DND-41 (cell line): ENCODE measurements around the gene NUBPL.
A peak's percentile ranks its signal among the peaks of the same experiment; 100 is the strongest.

ENCODE experiments used
- ATAC-seq: fragments of 200-7000 bp; cut with Tn5 transposase; 3 replicates; pipeline ENCODE4 v1.9.1; 2021; ENCODE audit warnings: low read depth; ENCODE audit not compliant: insufficient read depth
- DNase-seq: peaks from one replicate; pipeline ENCODE4 v3.0.0-alpha.2; 2020
- H2AFZ ChIP-seq: 2 replicates; pipeline ENCODE4 v1.6.0; 2012; ENCODE audit warnings: low read depth, low read length
- H3K27ac ChIP-seq: 2 replicates; pipeline ENCODE4 v1.5.1; 2012; ENCODE audit warnings: low read length, inconsistent platforms
- H3K27me3 ChIP-seq: fragments of 200-600 bp; sonication (generic); 2 replicates; pipeline ENCODE4 v1.6.0; 2012; ENCODE audit warnings: low read length, mild to moderate bottlenecking, inconsistent platforms; ENCODE audit not compliant: insufficient read depth, poor library complexity
- H3K36me3 ChIP-seq: 2 replicates; pipeline ENCODE4 v1.5.1; 2012; ENCODE audit warnings: low read length, inconsistent platforms; ENCODE audit not compliant: insufficient read depth
- H3K4me1 ChIP-seq: 2 replicates; pipeline ENCODE4 v1.5.1; 2012; ENCODE audit warnings: mild to moderate bottlenecking, low read length; ENCODE audit not compliant: insufficient read depth
- H3K4me2 ChIP-seq: 2 replicates; pipeline ENCODE4 v1.6.0; 2012; ENCODE audit warnings: mild to moderate bottlenecking, moderate library complexity, low read length, inconsistent platforms; ENCODE audit not compliant: insufficient read depth
- H3K4me3 ChIP-seq, 2 experiments: fragments of 200-600 bp in 1 of 2; shearing (Covaris generic) in 1 of 2; 2 replicates each; pipeline ENCODE4 v1.5.1; 2012 to 2016; ENCODE audit warnings: inconsistent platforms in 2 of 2, low read length in 2 of 2, mild to moderate bottlenecking in 2 of 2, low read depth in 1 of 2, moderate library complexity in 1 of 2
- H3K79me2 ChIP-seq: 2 replicates; pipeline ENCODE4 v1.6.0; 2012; ENCODE audit warnings: low read length, inconsistent platforms; ENCODE audit not compliant: insufficient read depth
- H3K9ac ChIP-seq: 2 replicates; pipeline ENCODE4 v1.6.0; 2012; ENCODE audit warnings: low read depth, mild to moderate bottlenecking, inconsistent platforms, low read length, moderate library complexity
- H3K9me3 ChIP-seq: 2 replicates; pipeline ENCODE4 v1.5.1; 2012; ENCODE audit warnings: low read length, moderate library complexity, mild to moderate bottlenecking, inconsistent platforms; ENCODE audit not compliant: insufficient read depth, severe bottlenecking
- H4K20me1 ChIP-seq: 2 replicates; pipeline ENCODE4 v1.6.0; 2012; ENCODE audit warnings: low read length; ENCODE audit not compliant: insufficient read depth
- CTCF ChIP-seq: IDR thresholded peaks from 2 replicates; pipeline ENCODE4 v1.5.1; 2012; ENCODE audit warnings: borderline replicate concordance, low read length, moderate library complexity, mild to moderate bottlenecking; ENCODE audit not compliant: poor library complexity, severe bottlenecking; ENCODE audit errors: extremely low read depth
- EZH2 ChIP-seq: IDR thresholded peaks from 3 replicates; pipeline ENCODE4 v1.6.1; 2012; ENCODE audit warnings: borderline replicate concordance, low read depth, mild to moderate bottlenecking, moderate library complexity, low read length, inconsistent platforms; ENCODE audit not compliant: severe bottlenecking

The NUBPL gene, protein sequence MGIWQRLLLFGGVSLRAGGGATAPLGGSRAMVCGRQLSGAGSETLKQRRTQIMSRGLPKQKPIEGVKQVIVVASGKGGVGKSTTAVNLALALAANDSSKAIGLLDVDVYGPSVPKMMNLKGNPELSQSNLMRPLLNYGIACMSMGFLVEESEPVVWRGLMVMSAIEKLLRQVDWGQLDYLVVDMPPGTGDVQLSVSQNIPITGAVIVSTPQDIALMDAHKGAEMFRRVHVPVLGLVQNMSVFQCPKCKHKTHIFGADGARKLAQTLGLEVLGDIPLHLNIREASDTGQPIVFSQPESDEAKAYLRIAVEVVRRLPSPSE

GRCh38 chr14:31561155-31561846 is at the start of gene NUBPL:
Gene NUBPL, plus strand, starts transcription at chr14:31561404. Its CDS starts 36 bp downstream, at chr14:31561440.
- no peaks in the 10 kb centered on the region for H3K9me3 ChIP-seq
- TF ChIP-seq EZH2 (no peak), CTCF (no peak)
- H3K9ac ChIP-seq: peak within 1 kb of the TSS; percentile 74
- H4K20me1 ChIP-seq: no peaks in the 10 kb centered on the region
- peak within 1 kb of the TSS; percentile 98 for H2AFZ ChIP-seq
- no peaks in the 10 kb centered on the region for H3K27me3 ChIP-seq
- peak within 1 kb of the TSS; percentile 84 for H3K4me2 ChIP-seq
- DNase-seq: peak; percentile 95
- no peaks in the 10 kb centered on the region for H3K36me3 ChIP-seq
- peak within 1 kb of the TSS; percentile 80 to 93 for H3K4me3 ChIP-seq
- peaks cover 31% of the 10 kb centered on the region for H3K4me1 ChIP-seq
- peak; percentile 92 for ATAC-seq
- peaks cover 6% of the 10 kb centered on the region; the same call in 1 of the 2 replicates for H3K79me2 ChIP-seq
- H3K27ac ChIP-seq: peak within 1 kb of the TSS; percentile 87

DNA sequence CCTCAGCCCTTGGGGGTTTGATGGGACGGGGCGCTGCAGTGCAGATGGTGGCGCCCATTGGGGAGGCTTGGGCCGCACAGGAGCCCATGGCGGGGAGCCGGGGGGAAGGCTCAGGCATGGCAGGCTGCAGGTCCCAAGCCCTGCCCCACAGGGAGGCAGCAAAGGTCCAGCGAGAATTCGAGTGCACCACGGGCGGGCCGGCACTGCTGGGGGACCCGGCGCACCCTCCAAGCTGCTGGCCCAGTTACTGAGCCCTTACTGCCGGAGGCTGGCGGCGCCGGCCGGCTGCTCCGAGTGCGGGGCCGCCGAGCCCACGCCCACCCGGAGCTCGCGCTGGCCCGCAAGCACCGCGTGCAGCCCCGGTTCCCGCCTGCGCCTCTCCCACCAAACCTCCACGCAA is 34.1 kb upstream of the NUBPL start:
- Histone ChIP-seq H3K9ac (no peak overlapping the region), H2AFZ (no peak overlapping the region), H3K79me2 (no peaks in the 10 kb centered on the region), H3K9me3 (no peaks in the 10 kb centered on the region), H3K4me2 (no peak overlapping the region), H3K4me1 (no peaks in the 10 kb centered on the region), H3K27me3 (peaks cover under 1% of the 10 kb centered on the region), H3K4me3 (no peak overlapping the region), H3K36me3 (no peaks in the 10 kb centered on the region), H4K20me1 (no peaks in the 10 kb centered on the region), H3K27ac (no peak overlapping the region)
- ATAC-seq (no peak), DNase-seq (no peak)
- no peak for TF ChIP-seq EZH2
- TF ChIP-seq CTCF: no peak

DNA sequence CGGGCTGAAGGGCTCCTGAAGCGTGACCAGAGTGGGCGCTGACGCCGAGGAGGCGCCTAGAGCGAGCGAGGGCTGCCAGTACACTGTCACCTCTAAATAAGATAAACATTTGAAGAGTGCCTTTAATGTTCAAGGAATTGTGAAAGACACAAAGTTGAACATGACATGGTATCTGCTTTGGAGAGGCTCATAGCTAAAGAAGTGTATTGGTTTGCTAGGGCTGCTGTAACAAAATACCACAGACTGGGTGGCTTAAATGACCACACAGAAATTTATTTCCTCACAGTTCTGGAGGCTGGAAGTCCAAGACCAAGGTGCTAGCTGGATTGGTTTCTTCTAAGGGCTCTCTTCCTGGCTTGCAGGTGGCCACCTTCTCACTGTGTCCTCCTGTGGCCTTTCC is 33.7 kb upstream of the NUBPL start:
- H2AFZ ChIP-seq: no peak overlapping the region
- H4K20me1 ChIP-seq: no peaks in the 10 kb centered on the region
- H3K79me2 ChIP-seq: no peaks in the 10 kb centered on the region
- H3K9me3 ChIP-seq: no peaks in the 10 kb centered on the region
- TF ChIP-seq CTCF: no peak
- TF ChIP-seq EZH2: no peak
- no peak overlapping the region for H3K27ac ChIP-seq
- DNase-seq: no peak
- H3K9ac ChIP-seq: no peak overlapping the region
- no peak for ATAC-seq
- no peaks in the 10 kb centered on the region for H3K27me3 ChIP-seq
- H3K4me3 ChIP-seq: no peak overlapping the region
- H3K4me1 ChIP-seq: no peaks in the 10 kb centered on the region
- no peaks in the 10 kb centered on the region for H3K36me3 ChIP-seq
- no peak overlapping the region for H3K4me2 ChIP-seq
